ENCODE results near the gene SLIT3. TPM values are rescaled to one million over a fixed set of nuclear protein-coding genes. Genes with fewer than 3 reads are reported as not detected.

The SLIT3 gene
- total RNA-seq, 1 donor from 2014 or later: 31.8 TPM

DNA sequence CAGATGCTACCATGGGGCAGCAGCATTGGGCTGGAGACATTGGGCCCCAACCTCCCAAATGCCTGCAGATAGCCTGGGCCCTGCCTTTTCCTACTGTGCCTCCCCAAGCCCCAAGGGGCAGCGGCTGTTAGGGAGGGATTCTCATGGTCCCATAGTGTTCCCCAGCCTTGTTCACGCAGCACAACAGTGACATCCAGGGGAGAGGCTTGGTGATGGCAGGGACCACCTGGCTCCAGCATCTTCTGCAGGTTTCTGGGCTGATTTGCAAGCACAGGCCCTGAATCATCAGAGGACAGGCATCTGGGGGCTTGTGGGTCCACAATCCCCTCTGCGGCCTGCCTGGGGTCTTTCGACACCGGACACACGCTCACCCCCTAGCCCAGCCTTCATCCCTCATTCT, 354.6 kb downstream of the SLIT3 start:
- Mint-ChIP-seq H3K36me3 (ENCODE audit: unreplicated experiment) (no peaks in the 10 kb centered on the region), H3K9me3 (ENCODE audit: unreplicated experiment) (no peaks in the 10 kb centered on the region), H3K4me3 (ENCODE audit: unreplicated experiment) (no peak overlapping the region), H3K27ac (ENCODE audit: unreplicated experiment) (no peak overlapping the region), H3K27me3 (ENCODE audit: unreplicated experiment) (no peaks in the 10 kb centered on the region), H3K4me1 (ENCODE audit: unreplicated experiment) (peaks cover 5% of the 10 kb centered on the region)
- TF ChIP-seq, protein P1, sequence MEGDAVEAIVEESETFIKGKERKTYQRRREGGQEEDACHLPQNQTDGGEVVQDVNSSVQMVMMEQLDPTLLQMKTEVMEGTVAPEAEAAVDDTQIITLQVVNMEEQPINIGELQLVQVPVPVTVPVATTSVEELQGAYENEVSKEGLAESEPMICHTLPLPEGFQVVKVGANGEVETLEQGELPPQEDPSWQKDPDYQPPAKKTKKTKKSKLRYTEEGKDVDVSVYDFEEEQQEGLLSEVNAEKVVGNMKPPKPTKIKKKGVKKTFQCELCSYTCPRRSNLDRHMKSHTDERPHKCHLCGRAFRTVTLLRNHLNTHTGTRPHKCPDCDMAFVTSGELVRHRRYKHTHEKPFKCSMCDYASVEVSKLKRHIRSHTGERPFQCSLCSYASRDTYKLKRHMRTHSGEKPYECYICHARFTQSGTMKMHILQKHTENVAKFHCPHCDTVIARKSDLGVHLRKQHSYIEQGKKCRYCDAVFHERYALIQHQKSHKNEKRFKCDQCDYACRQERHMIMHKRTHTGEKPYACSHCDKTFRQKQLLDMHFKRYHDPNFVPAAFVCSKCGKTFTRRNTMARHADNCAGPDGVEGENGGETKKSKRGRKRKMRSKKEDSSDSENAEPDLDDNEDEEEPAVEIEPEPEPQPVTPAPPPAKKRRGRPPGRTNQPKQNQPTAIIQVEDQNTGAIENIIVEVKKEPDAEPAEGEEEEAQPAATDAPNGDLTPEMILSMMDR (IDR thresholded peaks at IDR 0.05): peak; percentile 29
- DNase-seq (ENCODE audit: extremely low spot score, unreplicated experiment): no peak

GRCh38 chr5:168944004-168944403, 356.9 kb downstream of the SLIT3 start:
- no peak overlapping the region for H3K27ac Mint-ChIP-seq (ENCODE audit: unreplicated experiment)
- no peak overlapping the region for H3K4me3 Mint-ChIP-seq (ENCODE audit: unreplicated experiment)
- TF ChIP-seq, protein P1 (IDR thresholded peaks at IDR 0.05): no peak
- DNase-seq (ENCODE audit: extremely low spot score, unreplicated experiment): no peak
- H3K4me1 Mint-ChIP-seq (ENCODE audit: unreplicated experiment): peaks cover 5% of the 10 kb centered on the region
- H3K27me3 Mint-ChIP-seq (ENCODE audit: unreplicated experiment): no peaks in the 10 kb centered on the region
- H3K36me3 Mint-ChIP-seq (ENCODE audit: unreplicated experiment): no peaks in the 10 kb centered on the region
- no peaks in the 10 kb centered on the region for H3K9me3 Mint-ChIP-seq (ENCODE audit: unreplicated experiment)

GRCh38 chr5:168943091-168943884, 357.7 kb downstream of the SLIT3 start:
- H3K4me3 Mint-ChIP-seq (ENCODE audit: unreplicated experiment): no peak overlapping the region
- H3K27ac Mint-ChIP-seq (ENCODE audit: unreplicated experiment): no peak overlapping the region
- H3K36me3 Mint-ChIP-seq (ENCODE audit: unreplicated experiment): no peaks in the 10 kb centered on the region
- H3K4me1 Mint-ChIP-seq (ENCODE audit: unreplicated experiment): peaks cover 5% of the 10 kb centered on the region
- TF ChIP-seq, protein P1 (IDR thresholded peaks at IDR 0.05): no peak
- no peaks in the 10 kb centered on the region for H3K9me3 Mint-ChIP-seq (ENCODE audit: unreplicated experiment)
- no peaks in the 10 kb centered on the region for H3K27me3 Mint-ChIP-seq (ENCODE audit: unreplicated experiment)
- no peak for DNase-seq (ENCODE audit: extremely low spot score, unreplicated experiment)

DNA sequence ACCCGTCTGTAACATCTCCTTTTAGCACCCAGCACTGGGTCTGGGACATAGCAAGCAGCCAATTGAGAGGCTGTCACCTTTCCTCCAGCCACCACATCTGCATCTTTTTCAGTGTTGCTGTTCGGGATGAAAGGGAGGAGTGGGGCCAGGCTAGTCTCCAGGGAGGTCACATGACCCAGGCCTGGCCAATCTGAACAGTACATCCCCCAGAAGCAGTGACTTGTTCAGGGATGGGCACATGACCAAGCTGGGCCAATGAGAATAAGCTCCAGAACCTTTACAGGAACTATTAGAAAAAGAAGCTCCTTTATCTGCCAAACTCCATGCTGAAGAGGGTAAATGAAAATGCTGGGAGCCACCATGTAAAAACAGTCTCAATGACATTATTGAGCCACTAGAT, 359.0 kb downstream of the SLIT3 start:
- no peak overlapping the region for H3K4me3 Mint-ChIP-seq (ENCODE audit: unreplicated experiment)
- no peaks in the 10 kb centered on the region for H3K4me1 Mint-ChIP-seq (ENCODE audit: unreplicated experiment)
- no peak for DNase-seq (ENCODE audit: extremely low spot score, unreplicated experiment)
- TF ChIP-seq, protein P1 (IDR thresholded peaks at IDR 0.05): no peak
- H3K27ac Mint-ChIP-seq (ENCODE audit: unreplicated experiment): no peak overlapping the region
- H3K9me3 Mint-ChIP-seq (ENCODE audit: unreplicated experiment): no peaks in the 10 kb centered on the region
- no peaks in the 10 kb centered on the region for H3K27me3 Mint-ChIP-seq (ENCODE audit: unreplicated experiment)
- no peaks in the 10 kb centered on the region for H3K36me3 Mint-ChIP-seq (ENCODE audit: unreplicated experiment)

DNA sequence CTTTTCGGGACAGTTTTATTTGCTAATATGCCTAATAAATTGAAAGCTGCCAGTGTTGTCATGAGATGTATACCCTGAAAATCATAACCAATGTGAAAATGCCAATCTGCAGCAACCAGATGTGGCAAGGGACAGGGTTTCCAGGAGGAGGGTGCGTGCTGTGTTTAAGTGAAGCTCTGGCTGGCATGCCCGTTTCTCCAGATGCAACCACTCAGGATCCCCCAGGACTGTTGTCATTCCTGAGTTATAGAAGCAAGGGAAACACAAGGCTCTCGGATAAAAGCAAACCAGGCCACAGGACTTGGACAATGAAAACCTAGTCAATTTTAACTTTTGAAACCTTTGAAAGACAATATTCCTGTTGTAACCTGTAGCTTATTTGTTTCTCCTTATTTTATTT, 360.2 kb downstream of the SLIT3 start:
- Mint-ChIP-seq H3K36me3 (ENCODE audit: unreplicated experiment) (no peaks in the 10 kb centered on the region), H3K4me3 (ENCODE audit: unreplicated experiment) (no peak overlapping the region), H3K27me3 (ENCODE audit: unreplicated experiment) (no peaks in the 10 kb centered on the region), H3K9me3 (ENCODE audit: unreplicated experiment) (no peaks in the 10 kb centered on the region), H3K27ac (ENCODE audit: unreplicated experiment) (no peak overlapping the region), H3K4me1 (ENCODE audit: unreplicated experiment) (no peaks in the 10 kb centered on the region)
- TF ChIP-seq, protein P1 (IDR thresholded peaks at IDR 0.05): no peak
- DNase-seq (ENCODE audit: extremely low spot score, unreplicated experiment): no peak
